GM21447 (cell line): ENCODE measurements around the gene CLDND2.
"Not testable (repeated sequence)": the region's sequence is repeated elsewhere in the genome, so short reads cannot be mapped to it uniquely, and the experiment has no call there.

Experiments
- ATAC-seq: cut with Tn5 transposase; IDR thresholded peaks from one replicate; pipeline ENCODE4 v1.9.1; 2021; ENCODE audit not compliant: unreplicated experiment

CLDND2 gene

GRCh38 chr19:51368366-51369282, at the start of gene CLDND2:
Gene CLDND2 (minus strand): TSS chr19:51369003. CDS start chr19:51368577, 426 bp downstream.
- ATAC-seq = no peak

- ATAC-seq = peak; percentile 14
Observed at GRCh38 chr19:51417810-51418157, 49.0 kb upstream of the CLDND2 start.

- peak; percentile 67 for ATAC-seq
Observed at GRCh38 chr19:51417107-51417809, 48.5 kb upstream of the CLDND2 start, which contains the start of gene SIGLEC10. Gene SIGLEC10 (minus strand): TSS chr19:51417642. CDS start chr19:51417581, 61 bp downstream.

- not testable (repeated sequence) for ATAC-seq
Observed at GRCh38 chr19:51416422-51416821, 47.6 kb upstream of the CLDND2 start.

GRCh38 chr19:51415187-51415586, 46.4 kb upstream of the CLDND2 start:
- no peak for ATAC-seq

- ATAC-seq = no peak
Observed at GRCh38 chr19:51410950-51411748, 42.3 kb upstream of the CLDND2 start.

- no peak for ATAC-seq
Observed at GRCh38 chr19:51407511-51408131, 38.8 kb upstream of the CLDND2 start.

- ATAC-seq = no peak
Observed at GRCh38 chr19:51402117-51402516, 33.3 kb upstream of the CLDND2 start.

GRCh38 chr19:51399936-51400335, 31.1 kb upstream of the CLDND2 start:
- not testable (repeated sequence) for ATAC-seq

GRCh38 chr19:51399231-51399630, 30.4 kb upstream of the CLDND2 start:
- no peak for ATAC-seq

- ATAC-seq = no peak
Observed at GRCh38 chr19:51398096-51398704, 29.4 kb upstream of the CLDND2 start.

GRCh38 chr19:51397453-51397852, 28.6 kb upstream of the CLDND2 start:
- not testable (repeated sequence) for ATAC-seq

GRCh38 chr19:51396175-51396574, 27.4 kb upstream of the CLDND2 start:
- ATAC-seq = no peak

- ATAC-seq = peak; percentile 75
Observed at GRCh38 chr19:51394050-51394836, 25.4 kb upstream of the CLDND2 start.

GRCh38 chr19:51392701-51393100, 23.9 kb upstream of the CLDND2 start:
- no peak for ATAC-seq

- ATAC-seq = no peak
Observed at GRCh38 chr19:51391073-51391611, 22.3 kb upstream of the CLDND2 start.

- no peak for ATAC-seq
Observed at GRCh38 chr19:51389143-51389542, 20.3 kb upstream of the CLDND2 start.

GRCh38 chr19:51387924-51388389, 19.2 kb upstream of the CLDND2 start, which contains the start of gene LIM2:
Gene LIM2 (minus strand): TSS chr19:51387974. CDS start chr19:51387443, 531 bp downstream.
- ATAC-seq = no peak
